GM10266 (cell line): ENCODE measurements around the gene MPST.

Experiments
- DNase-seq: peaks from one replicate; pipeline ENCODE4 v3.0.0; 2012; ENCODE audit errors: extremely low spot score
- TF ChIP-seq, protein P1 (sequence below): IDR thresholded peaks from 2 replicates; pipeline ENCODE4 v1.5.1; 2012; ENCODE audit warnings: mild to moderate bottlenecking, low read depth; ENCODE audit not compliant: control insufficient read depth, insufficient read depth; ENCODE audit errors: missing control alignments

Gene MPST

DNA sequence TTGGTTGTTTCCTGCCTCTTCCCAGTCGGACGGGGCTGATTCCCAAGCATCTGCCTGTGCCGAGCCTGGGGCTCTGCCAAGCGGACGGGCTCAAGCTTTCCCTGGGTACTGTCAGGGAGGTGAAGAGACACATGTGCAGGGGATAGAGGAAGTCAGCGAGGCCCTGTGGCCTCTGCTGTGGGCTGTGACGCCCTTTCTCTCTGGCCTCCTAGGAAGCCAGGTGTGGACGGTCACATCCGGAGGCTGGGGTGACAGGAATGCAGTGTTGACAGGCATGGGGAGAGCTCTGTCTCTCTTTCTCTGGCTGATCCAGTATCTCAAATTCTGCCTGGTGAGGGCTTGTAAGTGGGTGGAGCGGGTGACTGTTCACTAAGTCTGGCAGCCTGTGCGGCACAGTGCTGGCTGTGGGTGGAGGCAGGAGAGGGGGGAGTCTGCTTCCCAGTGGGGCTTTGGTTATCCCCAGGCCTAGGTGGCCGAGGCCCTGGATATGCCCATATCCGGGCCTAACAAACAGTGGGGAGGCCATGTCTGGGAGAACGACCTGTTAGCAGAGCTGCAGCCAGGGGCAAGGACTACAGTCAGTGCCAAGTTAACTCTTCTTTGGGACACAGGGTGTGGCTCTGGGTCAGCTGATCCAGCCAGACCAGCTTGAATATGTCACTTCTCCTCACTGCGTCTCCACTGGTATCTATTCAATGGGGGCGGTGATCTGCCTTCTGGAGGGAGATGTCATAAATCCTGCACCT lies 33.9 kb downstream of the MPST start:
- no peak for DNase-seq
- TF ChIP-seq, protein P1, sequence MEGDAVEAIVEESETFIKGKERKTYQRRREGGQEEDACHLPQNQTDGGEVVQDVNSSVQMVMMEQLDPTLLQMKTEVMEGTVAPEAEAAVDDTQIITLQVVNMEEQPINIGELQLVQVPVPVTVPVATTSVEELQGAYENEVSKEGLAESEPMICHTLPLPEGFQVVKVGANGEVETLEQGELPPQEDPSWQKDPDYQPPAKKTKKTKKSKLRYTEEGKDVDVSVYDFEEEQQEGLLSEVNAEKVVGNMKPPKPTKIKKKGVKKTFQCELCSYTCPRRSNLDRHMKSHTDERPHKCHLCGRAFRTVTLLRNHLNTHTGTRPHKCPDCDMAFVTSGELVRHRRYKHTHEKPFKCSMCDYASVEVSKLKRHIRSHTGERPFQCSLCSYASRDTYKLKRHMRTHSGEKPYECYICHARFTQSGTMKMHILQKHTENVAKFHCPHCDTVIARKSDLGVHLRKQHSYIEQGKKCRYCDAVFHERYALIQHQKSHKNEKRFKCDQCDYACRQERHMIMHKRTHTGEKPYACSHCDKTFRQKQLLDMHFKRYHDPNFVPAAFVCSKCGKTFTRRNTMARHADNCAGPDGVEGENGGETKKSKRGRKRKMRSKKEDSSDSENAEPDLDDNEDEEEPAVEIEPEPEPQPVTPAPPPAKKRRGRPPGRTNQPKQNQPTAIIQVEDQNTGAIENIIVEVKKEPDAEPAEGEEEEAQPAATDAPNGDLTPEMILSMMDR = no peak

DNA sequence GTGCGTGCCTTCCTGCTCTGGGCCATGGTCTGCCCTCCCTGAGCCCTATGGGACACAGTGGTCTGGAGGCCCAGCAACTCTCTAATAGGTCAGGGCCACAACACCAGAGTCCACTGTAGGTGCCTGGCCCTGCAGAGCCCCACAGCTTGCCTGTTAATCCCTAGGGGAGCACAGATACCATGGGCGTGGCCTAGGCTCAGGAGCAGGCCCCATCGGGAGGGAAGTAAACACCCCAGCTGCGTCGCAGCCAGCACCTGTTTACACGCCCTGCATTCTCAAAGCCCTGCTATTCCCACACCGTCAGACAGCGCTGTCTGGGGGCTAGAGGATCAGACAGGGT lies 34.5 kb downstream of the MPST start:
- TF ChIP-seq, protein P1 = no peak
- DNase-seq = no peak

DNA sequence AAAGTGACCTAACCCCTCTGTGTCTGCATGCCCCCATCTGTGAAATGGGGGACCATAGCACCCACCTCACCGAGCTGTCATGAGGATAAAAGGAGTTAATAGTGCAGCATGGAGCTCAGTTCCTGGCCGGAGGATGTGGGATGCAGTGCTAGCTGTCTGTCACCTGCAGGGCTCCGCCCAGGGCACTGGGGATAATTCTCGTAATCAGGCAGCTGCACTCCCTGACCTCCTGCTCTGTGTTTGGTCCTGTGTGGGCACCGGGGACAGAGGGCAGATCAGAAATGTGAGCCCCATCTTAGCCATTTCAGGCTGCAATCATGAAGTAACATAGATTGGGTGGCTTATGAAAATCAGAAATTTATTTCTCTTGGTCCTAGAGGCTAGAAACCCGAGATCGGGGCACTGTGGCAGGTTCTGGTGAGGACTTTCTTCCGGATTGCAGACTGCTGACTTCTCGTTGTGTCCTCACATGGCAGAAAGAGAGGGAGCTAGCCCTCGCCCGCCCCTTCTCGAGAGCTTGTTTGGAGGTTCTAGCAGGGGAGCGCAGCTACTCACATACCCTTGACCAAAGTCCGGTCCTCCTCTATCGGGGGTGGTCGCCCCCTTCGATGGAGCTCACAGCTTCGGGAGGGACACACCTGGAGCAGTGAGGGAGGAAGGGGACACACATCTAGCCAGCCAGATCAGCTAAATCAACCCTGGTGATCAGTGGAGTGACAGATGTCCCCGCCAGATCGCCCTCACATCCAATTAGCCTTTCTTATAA lies 35.2 kb downstream of the MPST start:
- TF ChIP-seq, protein P1 = no peak
- no peak for DNase-seq

DNA sequence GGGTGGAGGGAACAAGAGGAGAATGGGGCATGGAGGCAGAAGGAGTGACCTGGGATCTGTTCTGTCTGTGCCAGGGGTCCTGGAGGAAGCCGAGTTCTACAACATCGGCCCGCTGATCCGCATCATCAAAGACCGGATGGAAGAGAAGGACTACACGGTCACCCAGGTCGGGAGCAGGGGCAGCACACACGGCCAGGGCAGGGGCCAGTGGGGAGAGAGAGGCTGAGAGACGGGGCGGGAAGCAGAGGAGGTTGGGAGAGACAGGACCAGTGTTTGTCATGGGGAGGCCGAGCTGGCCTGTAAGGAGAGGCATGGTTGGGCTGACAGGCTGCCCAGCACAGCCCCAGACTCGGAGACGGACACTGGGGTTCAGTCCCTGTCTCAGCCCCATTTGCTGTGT lies 36.7 kb downstream of the MPST start:
- TF ChIP-seq, protein P1 = no peak
- no peak for DNase-seq

DNA sequence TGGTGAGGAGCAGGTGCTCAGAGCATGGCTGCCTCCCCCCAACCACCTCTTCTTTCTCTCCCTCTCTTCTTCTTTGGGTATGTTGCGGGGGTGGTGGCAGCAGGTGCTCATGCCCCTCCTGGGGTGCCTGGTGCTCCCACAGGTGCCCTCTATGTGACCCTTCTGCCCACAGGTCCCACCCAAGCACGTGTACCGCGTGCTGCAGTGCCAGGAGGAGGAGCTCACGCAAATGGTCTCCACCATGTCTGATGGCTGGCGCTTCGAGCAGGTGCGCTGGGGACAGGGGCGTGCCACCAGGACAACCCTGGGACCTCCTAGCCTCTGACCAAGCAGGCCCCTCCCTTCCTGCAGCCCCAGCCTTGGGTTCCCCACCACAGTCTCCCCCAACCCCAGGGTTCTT lies 37.7 kb downstream of the MPST start:
- TF ChIP-seq, protein P1 = no peak
- no peak for DNase-seq

DNA sequence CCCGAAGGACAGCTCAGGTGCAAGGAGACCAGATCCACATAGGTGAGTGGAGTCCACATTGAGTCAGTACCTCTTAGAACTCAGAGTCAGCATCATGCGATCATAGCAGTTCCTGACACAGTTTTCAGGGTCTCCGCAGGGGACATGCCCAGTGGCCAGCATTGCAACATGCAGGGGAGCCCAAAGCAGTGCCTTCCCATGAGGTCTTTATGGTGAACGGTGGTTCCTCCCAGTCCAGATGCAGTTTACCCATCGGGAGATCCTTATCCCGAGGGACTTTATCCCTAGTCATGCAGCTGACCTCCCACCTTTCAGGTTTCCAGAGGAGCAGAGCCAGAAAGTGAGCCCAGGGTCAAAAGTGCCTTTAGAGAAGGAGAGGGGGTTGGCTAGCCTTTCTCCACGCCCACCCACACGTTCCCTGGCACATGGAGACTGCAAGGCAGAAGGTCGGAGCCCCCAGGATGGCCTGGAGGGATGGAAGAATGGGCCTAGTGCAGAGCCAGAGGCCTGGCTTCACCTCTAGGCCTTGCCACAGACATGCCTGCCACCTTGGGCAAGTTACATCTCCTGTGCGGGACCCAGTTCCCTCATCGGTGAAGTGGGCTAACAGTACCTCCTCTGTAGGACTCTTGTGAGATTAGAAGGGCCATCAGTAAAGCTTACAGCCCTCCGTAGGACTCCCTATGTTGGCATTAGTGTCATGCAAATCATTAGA lies 38.4 kb downstream of the MPST start:
- DNase-seq = no peak

More for the DNA sequence above, 38.4 kb downstream of the MPST start:
- TF ChIP-seq, protein P1 = no peak
